LoVo (cell line): ENCODE results near the gene CELSR3.

Source experiments
- DNase-seq: peaks from one replicate; pipeline ENCODE4 v3.0.0-alpha.2; 2016; ENCODE audit warnings: low spot score

CELSR3 gene

DNA sequence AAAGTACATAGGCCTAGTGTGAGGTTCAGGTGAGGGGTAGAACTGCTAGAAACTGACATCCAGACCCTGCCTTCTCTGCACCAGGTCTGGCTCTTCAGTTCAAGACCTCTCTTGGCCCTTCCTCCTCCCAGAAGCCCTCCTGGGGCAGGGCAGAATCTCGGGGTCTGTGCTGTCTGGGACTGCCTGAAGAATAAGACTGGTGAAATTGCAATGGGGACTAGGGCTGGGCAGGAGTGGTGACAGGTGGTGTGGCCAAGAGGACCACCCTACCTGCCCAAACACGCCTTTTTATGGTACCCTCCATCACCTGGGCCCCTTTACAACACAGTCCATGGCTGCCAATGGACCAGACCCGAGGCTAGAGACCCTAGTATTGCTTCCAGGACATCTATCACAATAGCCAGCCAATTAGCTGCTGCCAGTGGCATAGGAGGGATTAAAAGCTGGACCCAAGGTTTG is 24.6 kb upstream of the CELSR3 start:
- DNase-seq = no peak

- no peak for DNase-seq
These were observed 24.0 kb upstream of the CELSR3 start for GRCh38 chr3:48686538-48687219.

DNA sequence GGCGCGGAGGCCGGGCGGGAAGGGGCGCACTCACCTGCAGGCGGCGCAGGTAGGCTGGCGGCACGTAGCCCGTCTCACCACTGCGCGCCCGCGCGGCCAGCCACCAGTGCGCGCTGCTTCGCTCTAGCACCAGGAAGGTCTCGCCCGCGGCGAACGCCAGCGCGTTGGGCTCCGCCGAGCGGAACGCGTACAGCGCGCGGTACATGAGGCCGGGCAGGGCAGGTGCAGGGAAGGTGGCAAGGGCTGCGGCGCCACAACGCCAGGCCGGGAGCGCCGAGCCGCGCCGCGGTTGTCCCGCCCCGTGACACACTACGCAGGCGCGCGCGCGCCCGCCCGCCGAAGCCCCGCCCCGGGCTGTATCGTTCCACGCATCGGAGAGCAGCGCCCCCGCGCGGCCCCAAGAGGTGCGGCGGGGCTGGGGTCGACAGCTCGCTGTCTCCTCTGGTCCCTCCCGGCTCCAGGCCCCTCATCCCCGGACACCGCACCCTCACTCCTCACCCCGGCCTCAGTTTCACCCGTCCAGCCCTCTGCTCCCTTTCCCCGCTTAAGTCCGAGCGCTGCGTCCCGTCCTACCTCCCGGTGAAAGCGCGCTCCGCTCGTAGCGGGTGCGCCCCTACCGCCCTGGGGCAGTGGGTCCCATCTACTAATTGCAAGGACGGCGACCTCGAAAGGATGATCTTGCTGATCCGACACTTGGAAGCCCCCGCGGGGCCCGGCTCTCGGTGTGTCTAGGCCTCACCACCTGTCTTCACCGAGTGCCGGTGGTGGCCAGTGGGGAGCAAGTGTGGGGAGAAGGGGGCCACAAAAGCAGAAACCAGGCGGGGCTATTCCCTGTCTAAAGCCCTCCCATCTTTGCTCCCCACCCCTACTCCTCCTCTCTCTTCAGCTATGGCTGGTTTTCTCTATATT is 23.2 kb upstream of the CELSR3 start, which contains the start of gene NCKIPSD:
TSS of gene NCKIPSD (minus strand) at position 313 of the 909 bp plus-strand sequence. CDS start at position 205, 108 bp downstream.
- DNase-seq = peak; percentile 91

DNA sequence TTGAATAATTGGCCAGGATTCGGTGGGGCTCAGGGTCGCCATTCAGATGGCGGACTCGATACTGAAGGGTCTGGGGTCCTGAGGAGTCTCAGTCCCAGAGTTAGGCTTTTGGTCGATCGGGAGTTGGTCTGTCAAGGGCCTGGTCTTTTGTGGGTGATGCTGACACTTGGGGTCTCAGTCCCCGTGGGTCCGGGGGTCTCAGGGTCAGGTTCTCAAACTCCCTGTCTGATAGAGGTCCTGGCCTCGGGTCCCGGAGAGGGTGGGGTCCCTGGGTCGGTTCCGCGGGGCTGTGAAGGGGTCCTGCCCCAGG is 22.6 kb upstream of the CELSR3 start:
- no peak for DNase-seq

- DNase-seq = no peak
These were observed 21.9 kb upstream of the CELSR3 start for GRCh38 chr3:48684480-48685143.

- no peak for DNase-seq
These were observed 21.3 kb upstream of the CELSR3 start for GRCh38 chr3:48684054-48684349.

- DNase-seq = no peak
These were observed 20.1 kb upstream of the CELSR3 start for GRCh38 chr3:48682786-48683185.

DNA sequence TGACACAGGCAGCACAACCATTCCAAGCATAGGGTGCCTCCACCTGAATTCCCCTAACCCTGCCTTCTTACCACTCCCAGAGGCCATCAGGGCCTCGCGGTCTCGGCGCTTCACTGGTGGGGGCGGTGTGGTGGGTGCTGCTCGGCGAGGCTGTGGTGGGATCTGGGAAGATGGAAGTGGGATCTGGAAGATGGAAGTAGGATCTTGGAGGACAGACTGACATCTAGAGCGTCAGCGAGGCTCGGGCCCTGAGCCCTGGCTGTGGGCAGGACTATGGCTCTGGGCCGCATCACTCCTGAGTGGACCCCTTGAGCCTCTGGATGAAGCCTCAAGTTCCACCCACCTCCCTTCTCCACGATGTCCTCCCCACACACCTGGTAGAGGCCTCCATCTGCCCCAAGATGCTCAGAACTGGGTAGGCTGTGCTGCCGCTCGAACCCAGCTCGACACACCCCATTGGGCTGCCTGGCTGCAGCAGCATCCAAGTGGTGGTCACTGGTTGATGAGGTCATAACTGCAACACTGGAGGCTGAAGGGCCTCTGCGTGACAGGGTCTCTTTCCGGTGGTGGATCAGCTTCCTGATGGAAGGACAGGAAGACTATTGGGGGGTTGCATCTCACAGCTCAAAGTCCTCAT is 19.4 kb upstream of the CELSR3 start:
- no peak for DNase-seq

DNA sequence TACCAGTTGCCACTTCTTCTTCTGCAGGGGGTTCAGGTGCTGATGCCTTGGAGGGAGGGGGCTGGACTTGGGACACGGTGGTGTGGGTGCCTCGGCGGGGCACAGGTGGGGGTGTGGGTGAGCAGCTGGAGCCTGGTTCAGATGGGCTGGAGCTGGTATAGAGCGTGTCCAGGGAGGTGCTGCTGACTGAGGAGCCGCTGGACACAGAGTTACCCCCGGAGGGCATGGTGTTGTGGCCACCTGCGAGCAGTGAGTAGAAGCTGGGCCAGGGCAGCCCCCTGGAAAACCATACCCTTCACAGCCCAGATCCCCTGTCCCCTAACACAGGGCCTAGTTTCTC is 18.8 kb upstream of the CELSR3 start:
- DNase-seq = no peak

- no peak for DNase-seq
These were observed 18.3 kb upstream of the CELSR3 start for GRCh38 chr3:48680811-48681540.

DNA sequence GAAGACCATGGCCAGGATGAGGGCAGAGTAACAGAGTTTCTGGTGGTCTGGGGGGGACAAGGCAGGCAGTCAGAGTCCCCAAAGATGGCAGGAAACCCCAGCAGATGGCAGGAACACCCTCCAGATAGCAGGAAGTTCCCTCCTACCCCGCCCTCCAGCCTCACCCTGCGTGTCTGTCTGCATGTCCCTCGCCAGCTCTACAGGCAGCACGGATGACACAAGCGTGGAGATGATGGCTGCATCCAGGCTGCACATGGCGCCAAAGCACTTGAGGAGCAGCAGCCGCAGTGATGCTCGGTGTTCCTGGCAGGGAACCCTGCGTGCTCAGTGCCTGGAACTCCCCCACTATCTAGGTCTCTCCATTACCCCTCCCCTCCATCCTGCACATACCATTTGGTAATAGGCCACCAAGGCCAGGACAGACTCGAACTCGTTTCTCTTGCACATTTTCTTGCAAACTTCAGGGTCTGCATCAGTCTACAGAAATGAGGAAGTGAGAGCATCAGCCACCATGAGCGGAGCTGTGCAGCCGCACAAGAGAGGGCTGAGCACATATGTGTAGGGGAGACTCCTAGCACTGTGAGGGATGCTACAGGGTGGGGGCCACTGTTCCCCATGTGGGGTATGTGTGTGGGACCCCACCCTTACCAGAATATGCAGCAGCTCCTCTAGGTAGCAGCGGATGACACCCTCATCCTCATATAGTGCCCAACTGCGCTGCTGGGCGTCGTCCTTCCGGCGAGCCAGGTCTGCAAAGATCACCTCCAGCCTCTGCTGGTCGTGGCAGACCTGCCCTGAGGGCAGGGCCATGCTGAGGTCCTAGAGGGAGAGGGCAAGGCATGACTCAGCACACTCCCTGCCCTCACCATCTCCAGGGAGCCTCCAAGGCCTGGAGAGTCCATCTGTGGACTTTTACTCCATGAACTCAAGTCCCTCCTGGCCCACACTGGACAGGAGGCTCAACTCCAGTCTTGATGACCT is 17.0 kb upstream of the CELSR3 start:
- no peak for DNase-seq

DNA sequence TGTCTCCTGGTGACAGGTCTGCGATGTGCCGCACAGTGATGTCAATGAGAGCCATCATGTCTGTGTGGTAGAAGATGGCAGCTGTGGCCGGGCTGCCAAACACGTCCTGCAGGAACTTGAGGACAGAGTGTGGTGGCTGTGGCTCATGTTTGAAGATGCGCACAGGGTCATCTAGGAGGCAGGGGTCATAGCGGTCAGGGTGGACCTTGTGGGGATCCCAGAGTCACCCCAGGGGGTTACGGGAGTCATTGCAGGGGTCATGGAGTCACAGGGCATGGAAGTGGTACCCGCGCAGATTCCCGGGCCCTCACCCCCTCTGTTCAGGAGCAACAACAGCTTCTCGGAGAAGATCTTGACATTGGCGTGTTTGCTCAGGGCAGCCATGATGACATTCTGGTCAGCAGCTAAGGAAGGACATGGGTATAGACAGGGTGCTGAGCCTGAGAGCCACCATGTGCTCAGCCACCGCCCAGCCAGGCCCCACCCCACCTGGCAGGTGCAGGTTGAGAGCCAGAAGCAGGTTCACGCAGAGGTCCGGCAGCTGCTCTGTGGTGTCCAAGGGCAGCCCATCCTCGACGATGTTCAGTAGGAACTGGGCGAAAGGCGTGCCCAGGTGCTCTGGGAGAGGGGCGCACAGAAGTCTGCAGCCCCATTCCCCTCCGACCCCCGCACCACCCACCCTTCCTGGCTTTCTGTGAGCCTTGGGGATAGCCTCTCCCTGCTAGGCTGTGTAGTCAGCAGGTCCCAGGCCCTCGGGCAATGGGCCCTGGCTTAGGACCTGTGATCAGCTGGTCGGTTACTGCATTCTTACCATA is 16.1 kb upstream of the CELSR3 start:
- DNase-seq = no peak

- DNase-seq = no peak
These were observed 15.4 kb upstream of the CELSR3 start for GRCh38 chr3:48678056-48678455.

DNA sequence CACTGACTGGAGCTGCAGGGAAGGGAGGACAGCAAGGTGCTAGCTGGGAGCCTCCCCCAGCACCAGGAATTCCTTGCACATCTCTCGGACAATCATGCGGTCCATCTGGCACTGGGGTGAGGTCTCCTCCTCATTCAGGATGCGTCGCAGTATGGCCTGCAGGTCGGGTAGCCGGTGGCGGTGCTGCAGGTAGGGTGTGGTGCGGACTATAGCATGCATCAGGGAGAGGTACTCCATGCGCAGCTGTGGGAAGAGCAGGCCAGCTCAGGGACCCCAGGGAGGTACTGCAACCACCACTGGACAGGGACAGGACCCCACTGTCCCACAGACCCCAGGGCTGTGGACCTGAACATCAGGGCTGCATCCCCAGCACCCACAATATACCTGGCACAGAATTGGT is 11.8 kb upstream of the CELSR3 start:
- DNase-seq = no peak

DNA sequence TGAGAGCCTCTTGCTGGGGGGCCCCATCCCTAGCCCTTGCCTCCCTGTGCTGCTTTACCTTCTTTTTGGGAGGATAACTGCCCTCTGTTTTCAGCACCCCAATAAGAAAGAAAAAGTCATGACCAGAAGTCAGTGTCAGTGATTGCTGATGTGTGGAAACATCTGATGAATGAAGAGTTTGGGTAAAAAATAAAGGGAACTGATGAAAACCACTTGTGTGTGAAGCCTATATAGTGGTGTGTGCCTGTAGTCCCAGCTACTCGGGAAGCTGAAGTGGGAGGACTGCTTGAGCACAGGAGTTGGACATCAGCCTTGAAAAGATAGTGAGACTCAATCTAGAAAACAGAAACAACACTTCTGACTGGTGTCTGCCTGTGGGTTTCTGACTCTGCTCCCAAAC is 9.8 kb upstream of the CELSR3 start:
- DNase-seq = no peak

- no peak for DNase-seq
These were observed 2.2 kb upstream of the CELSR3 start for GRCh38 chr3:48664929-48665328.

GRCh38 chr3:48664313-48664644 is 1.6 kb upstream of the CELSR3 start:
- DNase-seq = no peak

DNA sequence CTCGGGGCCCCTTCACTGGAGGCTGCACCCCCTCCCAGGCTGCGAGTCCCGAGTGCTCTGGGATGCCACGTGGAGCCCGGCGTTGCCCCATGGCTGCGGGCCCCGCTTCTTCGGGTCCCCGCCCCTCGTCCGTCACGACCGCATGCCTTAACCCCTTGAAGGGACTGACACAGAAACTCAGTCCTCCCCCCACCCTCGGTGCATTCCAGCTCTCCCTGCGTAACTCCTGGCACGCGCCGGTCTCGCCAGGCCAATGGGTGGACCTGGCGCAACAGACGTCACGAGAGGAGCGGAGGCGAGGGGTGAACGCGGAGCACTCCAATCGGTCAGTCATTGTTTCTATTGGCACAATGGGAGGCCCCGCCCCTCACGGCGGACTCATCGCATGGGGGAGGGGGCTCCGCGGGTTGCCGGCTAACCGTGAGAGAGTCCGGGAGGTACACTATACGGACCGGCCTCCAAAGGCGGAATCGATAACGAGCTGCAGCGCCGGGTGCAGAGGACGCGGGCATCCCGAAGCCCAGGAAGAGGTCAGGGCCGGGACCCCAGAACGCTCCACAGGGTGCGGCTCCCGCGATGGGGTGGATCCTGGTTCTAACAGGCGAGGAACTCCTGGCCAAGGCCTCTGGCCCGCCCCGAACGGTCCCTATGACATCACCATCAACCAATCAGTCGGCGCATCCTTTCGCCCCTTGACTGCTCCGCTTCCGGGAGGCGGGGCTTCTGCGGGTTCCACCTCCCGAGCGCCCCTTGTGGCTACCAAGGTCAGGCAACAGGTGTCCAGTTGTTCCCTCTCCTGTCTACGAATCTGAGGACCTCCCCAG is 1.0 kb upstream of the CELSR3 start:
- DNase-seq = peak; percentile 98

DNA sequence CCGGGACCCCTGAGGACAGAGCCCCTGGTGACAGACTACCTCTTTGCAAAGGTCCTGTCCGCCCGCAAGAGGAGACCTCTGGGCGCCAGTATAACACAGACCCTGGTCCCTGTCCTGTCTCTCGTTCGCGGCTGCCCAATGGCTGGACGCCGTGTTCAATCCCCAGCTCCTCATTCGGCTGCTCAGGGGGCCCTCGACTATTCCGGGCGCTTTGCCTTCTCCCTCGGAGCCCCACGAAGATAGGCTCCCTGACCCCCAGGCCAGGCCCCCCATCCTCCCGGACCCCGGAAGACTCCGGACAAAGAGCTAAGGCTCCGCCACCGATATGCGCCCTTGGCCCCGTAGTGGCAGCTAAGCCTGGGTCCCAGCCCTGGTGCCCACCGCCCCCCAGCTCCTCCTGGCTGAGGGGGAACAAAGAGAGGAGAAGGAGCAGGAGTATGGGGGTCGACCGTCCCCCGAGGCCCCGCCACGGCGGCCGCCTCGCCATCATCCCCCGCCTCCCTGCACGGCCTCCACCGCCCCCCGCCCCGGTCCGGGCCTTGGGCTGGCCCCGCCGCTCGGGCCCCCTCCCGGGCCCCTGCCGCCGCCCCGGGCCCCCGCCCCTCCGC is 437 bp downstream of the CELSR3 start:
- DNase-seq = no peak
